Activated T-cell treated with anti-CD3 and anti-CD28 coated beads, Interleukin-2, amount 50 U/mL, for 24 hours (primary cell): Measurements from ENCODE around the gene SIL1.
A peak's percentile ranks its signal among the peaks of the same experiment; 100 is the strongest.
"Not testable (repeated sequence)": the region's sequence is repeated elsewhere in the genome, so short reads cannot be mapped to it uniquely, and the experiment has no call there.

Experiments
- DNase-seq: peaks from one replicate; pipeline ENCODE4 v3.0.0-alpha.2; 2020
- H3K27ac Mint-ChIP-seq: 2 replicates; pipeline ENCODE4 v1.8.0; 2020; ENCODE audit warnings: mild to moderate bottlenecking, mixed read lengths
- H3K27me3 Mint-ChIP-seq: 2 replicates; pipeline ENCODE4 v1.8.0; 2020; ENCODE audit warnings: mixed read lengths
- H3K36me3 Mint-ChIP-seq: 2 replicates; pipeline ENCODE4 v1.8.0; 2020; ENCODE audit warnings: low read depth, mixed read lengths
- H3K4me1 Mint-ChIP-seq: 2 replicates; pipeline ENCODE4 v1.8.0; 2020; ENCODE audit warnings: low read depth, mixed read lengths
- H3K4me3 Mint-ChIP-seq: 2 replicates; pipeline ENCODE4 v1.8.0; 2020; ENCODE audit warnings: mild to moderate bottlenecking, moderate library complexity, mixed read lengths
- H3K9me3 Mint-ChIP-seq: 2 replicates; pipeline ENCODE4 v1.8.0; 2020; ENCODE audit warnings: mixed read lengths

Gene SIL1

GRCh38 chr5:139023286-139023685, 174.9 kb downstream of the SIL1 start:
- peaks cover 10% of the 10 kb centered on the region for H3K4me1 Mint-ChIP-seq
- peaks cover 67% of the 10 kb centered on the region for H3K36me3 Mint-ChIP-seq
- no peak overlapping the region for H3K4me3 Mint-ChIP-seq
- H3K27me3 Mint-ChIP-seq: no peaks in the 10 kb centered on the region
- H3K9me3 Mint-ChIP-seq: no peaks in the 10 kb centered on the region
- DNase-seq: no peak
- no peak overlapping the region for H3K27ac Mint-ChIP-seq

GRCh38 chr5:139022528-139022927, 175.6 kb downstream of the SIL1 start:
- H3K36me3 Mint-ChIP-seq: peaks cover 74% of the 10 kb centered on the region
- no peak overlapping the region for H3K27ac Mint-ChIP-seq
- peaks cover 5% of the 10 kb centered on the region for H3K4me1 Mint-ChIP-seq
- no peaks in the 10 kb centered on the region for H3K27me3 Mint-ChIP-seq
- no peak for DNase-seq
- H3K4me3 Mint-ChIP-seq: no peak overlapping the region
- H3K9me3 Mint-ChIP-seq: no peaks in the 10 kb centered on the region

GRCh38 chr5:139021346-139021745, 176.8 kb downstream of the SIL1 start:
- no peaks in the 10 kb centered on the region for H3K9me3 Mint-ChIP-seq
- no peak overlapping the region for H3K4me3 Mint-ChIP-seq
- no peaks in the 10 kb centered on the region for H3K4me1 Mint-ChIP-seq
- no peak overlapping the region for H3K27ac Mint-ChIP-seq
- no peak for DNase-seq
- H3K27me3 Mint-ChIP-seq: no peaks in the 10 kb centered on the region
- H3K36me3 Mint-ChIP-seq: peaks cover 77% of the 10 kb centered on the region

GRCh38 chr5:139019880-139020279, 178.3 kb downstream of the SIL1 start:
- no peaks in the 10 kb centered on the region for H3K27me3 Mint-ChIP-seq
- H3K27ac Mint-ChIP-seq: no peak overlapping the region

GRCh38 chr5:139019211-139019610, 179.0 kb downstream of the SIL1 start:
- no peak overlapping the region for H3K27ac Mint-ChIP-seq
- H3K36me3 Mint-ChIP-seq: peaks cover 77% of the 10 kb centered on the region
- no peak for DNase-seq
- no peaks in the 10 kb centered on the region for H3K27me3 Mint-ChIP-seq
- H3K4me3 Mint-ChIP-seq: no peak overlapping the region
- no peaks in the 10 kb centered on the region for H3K9me3 Mint-ChIP-seq
- H3K4me1 Mint-ChIP-seq: no peaks in the 10 kb centered on the region

More at GRCh38 chr5:139019880-139020279, 178.3 kb downstream of the SIL1 start:
- H3K4me1 Mint-ChIP-seq: no peaks in the 10 kb centered on the region
- peaks cover 76% of the 10 kb centered on the region for H3K36me3 Mint-ChIP-seq
- no peak overlapping the region for H3K4me3 Mint-ChIP-seq
- no peak for DNase-seq
- H3K9me3 Mint-ChIP-seq: no peaks in the 10 kb centered on the region

GRCh38 chr5:139017624-139018023, 180.5 kb downstream of the SIL1 start:
- Mint-ChIP-seq H3K27me3 (no peaks in the 10 kb centered on the region), H3K27ac (no peak overlapping the region), H3K4me3 (no peak overlapping the region), H3K4me1 (no peaks in the 10 kb centered on the region), H3K9me3 (no peaks in the 10 kb centered on the region), H3K36me3 (peaks cover 70% of the 10 kb centered on the region)
- DNase-seq: no peak

- peaks cover 3% of the 10 kb centered on the region for H3K4me1 Mint-ChIP-seq
- no peak overlapping the region for H3K4me3 Mint-ChIP-seq
- DNase-seq: no peak
- no peaks in the 10 kb centered on the region for H3K27me3 Mint-ChIP-seq
- H3K27ac Mint-ChIP-seq: no peak overlapping the region
- no peaks in the 10 kb centered on the region for H3K9me3 Mint-ChIP-seq
- H3K36me3 Mint-ChIP-seq: peaks cover 71% of the 10 kb centered on the region
These were observed 182.0 kb downstream of the SIL1 start for GRCh38 chr5:139016186-139016585.

- DNase-seq: no peak
- H3K9me3 Mint-ChIP-seq: no peaks in the 10 kb centered on the region
- peaks cover 57% of the 10 kb centered on the region for H3K36me3 Mint-ChIP-seq
- H3K4me3 Mint-ChIP-seq: no peak overlapping the region
- H3K27ac Mint-ChIP-seq: no peak overlapping the region
- peaks cover 3% of the 10 kb centered on the region for H3K4me1 Mint-ChIP-seq
- no peaks in the 10 kb centered on the region for H3K27me3 Mint-ChIP-seq
These were observed 183.4 kb downstream of the SIL1 start for GRCh38 chr5:139014726-139015125.

GRCh38 chr5:139012176-139012575, 186.0 kb downstream of the SIL1 start:
- Mint-ChIP-seq H3K27me3 (no peaks in the 10 kb centered on the region), H3K27ac (no peak overlapping the region)

GRCh38 chr5:139011156-139011555, 187.0 kb downstream of the SIL1 start:
- H3K27ac Mint-ChIP-seq, H3K27me3 Mint-ChIP-seq, DNase-seq, H3K9me3 Mint-ChIP-seq, H3K4me1 Mint-ChIP-seq: not testable (repeated sequence)
- peak overlapping the region; percentile 47 for H3K4me3 Mint-ChIP-seq
- peaks cover 25% of the 10 kb centered on the region for H3K36me3 Mint-ChIP-seq

More at GRCh38 chr5:139012176-139012575, 186.0 kb downstream of the SIL1 start:
- H3K4me3 Mint-ChIP-seq: no peak overlapping the region
- peaks cover 3% of the 10 kb centered on the region for H3K4me1 Mint-ChIP-seq
- peaks cover 34% of the 10 kb centered on the region for H3K36me3 Mint-ChIP-seq
- DNase-seq: no peak
- no peaks in the 10 kb centered on the region for H3K9me3 Mint-ChIP-seq

- H3K27ac Mint-ChIP-seq: no peak overlapping the region
These were observed 193.5 kb downstream of the SIL1 start for GRCh38 chr5:139004374-139005307.

GRCh38 chr5:138999674-139000073, 198.5 kb downstream of the SIL1 start:
- no peak overlapping the region for H3K4me3 Mint-ChIP-seq
- no peaks in the 10 kb centered on the region for H3K27me3 Mint-ChIP-seq
- no peak overlapping the region for H3K27ac Mint-ChIP-seq
- H3K36me3 Mint-ChIP-seq: peaks cover 16% of the 10 kb centered on the region
- H3K9me3 Mint-ChIP-seq: peaks cover 4% of the 10 kb centered on the region
- no peaks in the 10 kb centered on the region for H3K4me1 Mint-ChIP-seq
- no peak for DNase-seq

More at GRCh38 chr5:139004374-139005307, 193.5 kb downstream of the SIL1 start:
- H3K4me3 Mint-ChIP-seq: no peak overlapping the region
- no peaks in the 10 kb centered on the region for H3K27me3 Mint-ChIP-seq
- no peaks in the 10 kb centered on the region for H3K9me3 Mint-ChIP-seq
- H3K36me3 Mint-ChIP-seq: peaks cover 3% of the 10 kb centered on the region
- no peak for DNase-seq
- no peaks in the 10 kb centered on the region for H3K4me1 Mint-ChIP-seq

GRCh38 chr5:138998521-138998920, 199.6 kb downstream of the SIL1 start:
- H3K36me3 Mint-ChIP-seq: peaks cover 16% of the 10 kb centered on the region
- no peaks in the 10 kb centered on the region for H3K27me3 Mint-ChIP-seq
- no peak overlapping the region for H3K27ac Mint-ChIP-seq
- no peaks in the 10 kb centered on the region for H3K4me1 Mint-ChIP-seq
- H3K4me3 Mint-ChIP-seq: no peak overlapping the region
- peaks cover 4% of the 10 kb centered on the region for H3K9me3 Mint-ChIP-seq
- no peak for DNase-seq

- peaks cover 4% of the 10 kb centered on the region for H3K9me3 Mint-ChIP-seq
- no peaks in the 10 kb centered on the region for H3K4me1 Mint-ChIP-seq
- H3K27me3 Mint-ChIP-seq: no peaks in the 10 kb centered on the region
- no peak overlapping the region for H3K27ac Mint-ChIP-seq
- no peak for DNase-seq
- no peak overlapping the region for H3K4me3 Mint-ChIP-seq
- peaks cover 16% of the 10 kb centered on the region for H3K36me3 Mint-ChIP-seq
These were observed 202.0 kb downstream of the SIL1 start for GRCh38 chr5:138996120-138996519.

- Mint-ChIP-seq H3K27ac (no peak overlapping the region), H3K4me3 (no peak overlapping the region), H3K9me3 (no peaks in the 10 kb centered on the region), H3K4me1 (no peaks in the 10 kb centered on the region), H3K36me3 (peaks cover 2% of the 10 kb centered on the region), H3K27me3 (no peaks in the 10 kb centered on the region)
- DNase-seq: no peak
These were observed 207.1 kb downstream of the SIL1 start for GRCh38 chr5:138990986-138991590.
